Keratinocyte (primary cell): ENCODE measurements around the gene FOXK1. TPM values are rescaled to one million over a fixed set of nuclear protein-coding genes. Genes with fewer than 3 reads are reported as not detected.

Experiments
- DNase-seq: peaks from one replicate; pipeline ENCODE4 v3.0.0-alpha.2; 2011; ENCODE audit warnings: low read depth, missing footprints, low spot score
- FAIRE-seq: peaks from 2 replicates; lab custom pipeline; 2011; peaks lifted over from hg19 to GRCh38; lab: Jason Lieb, UNC
- H2AFZ ChIP-seq: 2 replicates; pipeline ENCODE4 v1.6.0; 2012; ENCODE audit warnings: low read length, control low read depth, inconsistent platforms; ENCODE audit not compliant: control insufficient read depth
- H3K27ac ChIP-seq: 2 replicates; pipeline ENCODE4 v1.5.1; 2011; ENCODE audit warnings: low read length; ENCODE audit not compliant: control insufficient read depth, insufficient read depth
- H3K27me3 ChIP-seq: 3 replicates; pipeline ENCODE4 v1.6.0; 2011; ENCODE audit warnings: low read length; ENCODE audit not compliant: control insufficient read depth, insufficient read depth; ENCODE audit errors: extremely low read depth
- H3K36me3 ChIP-seq, 2 experiments: 2 replicates in 1 of 2; 3 replicates in 1 of 2; pipeline ENCODE4 v1.5.1; 2011; ENCODE audit warnings: low read length in 2 of 2, mild to moderate bottlenecking in 1 of 2; ENCODE audit not compliant: control insufficient read depth in 2 of 2, insufficient read depth in 2 of 2; ENCODE audit errors: extremely low read depth in 1 of 2
- H3K4me1 ChIP-seq: 3 replicates; pipeline ENCODE4 v1.5.1; 2011; ENCODE audit warnings: low read length; ENCODE audit not compliant: control insufficient read depth, insufficient read depth; ENCODE audit errors: extremely low read depth
- H3K4me2 ChIP-seq: 3 replicates; pipeline ENCODE4 v1.6.0; 2011; ENCODE audit warnings: low read depth, low read length; ENCODE audit not compliant: control insufficient read depth, insufficient read depth; ENCODE audit errors: extremely low read depth
- H3K4me3 ChIP-seq, 3 experiments: fragments of 200-600 bp in 1 of 3; sonication (generic) in 1 of 3; 2 replicates in 2 of 3; 3 replicates in 1 of 3; pipeline ENCODE4 v1.5.1; 2011 to 2016; ENCODE audit warnings: low read length in 3 of 3, mild to moderate bottlenecking in 3 of 3, control low read depth in 2 of 3, inconsistent platforms in 1 of 3, low read depth in 1 of 3, mixed read lengths in 1 of 3, mixed run types in 1 of 3, moderate library complexity in 1 of 3; ENCODE audit not compliant: control insufficient read depth in 2 of 3, insufficient read depth in 2 of 3; ENCODE audit errors: extremely low read depth in 1 of 3
- H3K79me2 ChIP-seq: 2 replicates; pipeline ENCODE4 v1.6.0; 2012; ENCODE audit warnings: low read length; ENCODE audit not compliant: control insufficient read depth, insufficient read depth
- H3K9ac ChIP-seq: 3 replicates; pipeline ENCODE4 v1.6.0; 2011; ENCODE audit warnings: low read length; ENCODE audit not compliant: control insufficient read depth, insufficient read depth; ENCODE audit errors: extremely low read depth
- H3K9me1 ChIP-seq: 3 replicates; pipeline ENCODE4 v1.6.0; 2011; ENCODE audit warnings: low read length; ENCODE audit not compliant: control insufficient read depth, insufficient read depth; ENCODE audit errors: extremely low read depth
- H3K9me3 ChIP-seq: 2 replicates; pipeline ENCODE4 v1.5.1; 2012; ENCODE audit warnings: low read depth, low read length; ENCODE audit not compliant: control insufficient read depth
- H4K20me1 ChIP-seq: 3 replicates; pipeline ENCODE4 v1.6.0; 2011; ENCODE audit warnings: low read length; ENCODE audit not compliant: control insufficient read depth, insufficient read depth; ENCODE audit errors: extremely low read depth
- CTCF ChIP-seq, 3 experiments: IDR thresholded peaks in 1 of 3; conservative IDR thresholded peaks in 1 of 3; optimal IDR thresholded peaks in 1 of 3; 2 replicates in 2 of 3; 3 replicates in 1 of 3; pipeline versions ENCODE3 to v1.5.1; 2011; ENCODE audit warnings: low read length in 3 of 3, mild to moderate bottlenecking in 3 of 3, moderate library complexity in 2 of 3, control low read depth in 1 of 3, inconsistent platforms in 1 of 3; ENCODE audit not compliant: insufficient read depth in 2 of 3; ENCODE audit errors: extremely low read depth in 1 of 3
- EZH2 ChIP-seq: IDR thresholded peaks from one replicate; pipeline ENCODE4 v1.6.1; 2012; ENCODE audit warnings: inconsistent platforms, mild to moderate bottlenecking, low read length, moderate library complexity
- dilution Hi-C: fragments of 300-500 bp; cut with MboI; formaldehyde crosslinking; loops from one replicate; pipeline ENCODE4 v1.7.0; 2020; ENCODE audit warnings: low sequenced_read_pairs; ENCODE audit not compliant: extremely low pct_ligation_motif_present
- polyA plus RNA-seq, 5 experiments: library from polyadenylated mRNA; depleted of rRNA in 3 of 5; stranded (reverse) in 3 of 5; stranded (forward) in 1 of 5; unstranded in 1 of 5; fragments of >200 nt; gene quantifications; 1 replicate in 1 of 5; 2 replicates in 3 of 5; 3 replicates in 1 of 5; pipeline versions ENCODE4 v1.2.1 to v1.2.3, GENCODE V29; 2011 to 2012; ENCODE audit warnings: missing spikeins in 2 of 5, low read depth in 1 of 5, low replicate concordance in 1 of 5

FOXK1 gene
- polyA plus RNA-seq, 1 donor (not counting 4 experiments of a cell fraction or from before 2014, with no cell fraction given), result 4.4 TPM

- FAIRE-seq, result no peak
- H3K36me3 ChIP-seq, result no peaks in the 10 kb centered on the region
- H3K9me1 ChIP-seq, result no peaks in the 10 kb centered on the region
- no peak overlapping the region for H3K4me2 ChIP-seq
- no peaks in the 10 kb centered on the region for H3K27me3 ChIP-seq
- H4K20me1 ChIP-seq, result no peaks in the 10 kb centered on the region
- no peaks in the 10 kb centered on the region for H3K79me2 ChIP-seq
- H2AFZ ChIP-seq, result no peak overlapping the region
- DNase-seq, result no peak
- no peaks in the 10 kb centered on the region for H3K4me1 ChIP-seq
- H3K9ac ChIP-seq, result no peak overlapping the region
- dilution Hi-C loops, result no loop called here
- H3K4me3 ChIP-seq, result no peak overlapping the region
- H3K27ac ChIP-seq, result no peak overlapping the region
- H3K9me3 ChIP-seq, result peaks cover 1% of the 10 kb centered on the region
- TF ChIP-seq CTCF (optimal IDR thresholded peaks at IDR 0.05 in 1 of 3, IDR thresholded peaks at IDR 0.05 in 1 of 3, conservative IDR thresholded peaks at IDR 0.05 in 1 of 3; ENCODE audit: extremely low read depth in 1 of 3, insufficient read depth in 2 of 3, low read length in 3 of 3), result no peak
Measured at GRCh38 chr7:4648111-4648510, 34.0 kb upstream of the FOXK1 start.

- dilution Hi-C loops, result no loop called here
- H3K27ac ChIP-seq, result no peak overlapping the region
- H3K27me3 ChIP-seq, result no peaks in the 10 kb centered on the region
- no peaks in the 10 kb centered on the region for H3K79me2 ChIP-seq
- H3K4me3 ChIP-seq, result no peak overlapping the region
- H2AFZ ChIP-seq, result no peak overlapping the region
- no peaks in the 10 kb centered on the region for H4K20me1 ChIP-seq
- no peak overlapping the region for H3K9ac ChIP-seq
- H3K9me1 ChIP-seq, result no peaks in the 10 kb centered on the region
- H3K4me2 ChIP-seq, result no peak overlapping the region
- FAIRE-seq, result no peak
- no peaks in the 10 kb centered on the region for H3K36me3 ChIP-seq
- no peak for DNase-seq
- H3K9me3 ChIP-seq, result peaks cover 1% of the 10 kb centered on the region
- H3K4me1 ChIP-seq, result peaks cover 2% of the 10 kb centered on the region
- TF ChIP-seq EZH2 (no peak), CTCF (optimal IDR thresholded peaks at IDR 0.05 in 1 of 3, IDR thresholded peaks at IDR 0.05 in 1 of 3, conservative IDR thresholded peaks at IDR 0.05 in 1 of 3; ENCODE audit: extremely low read depth in 1 of 3, insufficient read depth in 2 of 3, low read length in 3 of 3) (no peak)
Measured at GRCh38 chr7:4650433-4651047, 31.6 kb upstream of the FOXK1 start.
